GM12872 (cell line): ENCODE measurements around the gene BRAT1.

Source experiments
- TF ChIP-seq, protein P1 (sequence below): IDR thresholded peaks from 3 replicates; pipeline ENCODE4 v1.5.1; 2011; ENCODE audit warnings: low read depth, mild to moderate bottlenecking, low read length, moderate library complexity; ENCODE audit not compliant: insufficient read depth

Gene BRAT1

DNA sequence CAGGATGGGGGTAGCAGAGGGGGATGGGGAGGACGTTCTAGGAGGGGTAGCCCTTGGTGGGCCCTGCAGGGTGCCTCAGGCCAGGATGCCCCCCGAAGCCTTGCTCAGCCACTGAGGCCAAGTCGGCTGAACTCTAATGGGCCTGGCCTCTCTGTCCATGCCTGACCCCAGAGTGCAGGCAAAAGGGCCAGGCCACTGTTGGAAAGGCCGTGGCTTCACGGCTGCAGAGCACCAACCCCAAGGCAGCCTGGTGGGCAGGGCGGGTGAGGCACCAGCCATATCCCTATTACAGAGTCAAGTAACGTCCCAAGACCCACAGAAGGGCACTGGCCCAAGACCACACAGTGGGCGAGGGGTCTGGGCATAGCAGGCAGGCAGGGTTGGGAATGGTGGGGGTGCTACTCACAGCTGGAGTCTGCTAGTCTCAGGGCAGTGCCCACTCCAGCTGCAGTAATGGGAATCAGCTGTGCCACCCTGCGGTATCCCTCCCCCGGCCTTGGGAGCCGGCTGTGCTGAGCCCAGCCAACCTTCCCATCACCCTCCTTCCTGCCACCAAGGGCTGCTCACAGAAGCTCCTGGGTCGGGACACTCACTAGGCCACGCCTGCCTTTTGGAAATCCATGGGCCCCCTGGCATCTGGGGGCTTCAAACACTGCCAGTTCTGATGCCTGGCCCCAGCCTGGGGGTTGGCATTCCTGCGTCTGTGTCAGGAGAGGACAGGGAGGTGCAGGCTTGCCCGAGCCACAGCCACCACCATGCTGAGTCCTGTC, 39.7 kb downstream of the BRAT1 start:
- TF ChIP-seq, protein P1, sequence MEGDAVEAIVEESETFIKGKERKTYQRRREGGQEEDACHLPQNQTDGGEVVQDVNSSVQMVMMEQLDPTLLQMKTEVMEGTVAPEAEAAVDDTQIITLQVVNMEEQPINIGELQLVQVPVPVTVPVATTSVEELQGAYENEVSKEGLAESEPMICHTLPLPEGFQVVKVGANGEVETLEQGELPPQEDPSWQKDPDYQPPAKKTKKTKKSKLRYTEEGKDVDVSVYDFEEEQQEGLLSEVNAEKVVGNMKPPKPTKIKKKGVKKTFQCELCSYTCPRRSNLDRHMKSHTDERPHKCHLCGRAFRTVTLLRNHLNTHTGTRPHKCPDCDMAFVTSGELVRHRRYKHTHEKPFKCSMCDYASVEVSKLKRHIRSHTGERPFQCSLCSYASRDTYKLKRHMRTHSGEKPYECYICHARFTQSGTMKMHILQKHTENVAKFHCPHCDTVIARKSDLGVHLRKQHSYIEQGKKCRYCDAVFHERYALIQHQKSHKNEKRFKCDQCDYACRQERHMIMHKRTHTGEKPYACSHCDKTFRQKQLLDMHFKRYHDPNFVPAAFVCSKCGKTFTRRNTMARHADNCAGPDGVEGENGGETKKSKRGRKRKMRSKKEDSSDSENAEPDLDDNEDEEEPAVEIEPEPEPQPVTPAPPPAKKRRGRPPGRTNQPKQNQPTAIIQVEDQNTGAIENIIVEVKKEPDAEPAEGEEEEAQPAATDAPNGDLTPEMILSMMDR = no peak

GRCh38 chr7:2514473-2515423, 40.6 kb downstream of the BRAT1 start:
- TF ChIP-seq, protein P1 = no peak

- TF ChIP-seq, protein P1 = no peak
These were observed 41.6 kb downstream of the BRAT1 start for GRCh38 chr7:2513702-2514101.

DNA sequence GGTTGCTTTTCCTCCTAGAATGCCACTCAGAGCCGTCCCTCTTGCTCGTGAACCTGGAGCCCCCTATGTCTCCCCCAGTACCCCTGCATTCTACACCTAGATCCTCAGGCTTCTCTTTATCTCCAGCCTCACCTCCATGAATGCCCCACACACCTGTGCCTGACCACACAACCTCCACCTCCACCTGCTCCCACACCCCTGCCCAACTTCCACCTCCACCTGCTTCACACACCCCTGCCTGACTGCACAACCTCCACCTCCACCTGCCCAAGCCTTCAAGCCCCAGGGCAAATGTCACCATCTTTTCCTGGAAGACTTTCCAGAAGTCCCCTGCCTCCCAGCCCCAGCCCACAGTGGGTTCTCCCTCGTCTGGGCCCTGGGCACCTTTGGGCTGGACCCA, 42.6 kb downstream of the BRAT1 start:
- TF ChIP-seq, protein P1 = no peak

DNA sequence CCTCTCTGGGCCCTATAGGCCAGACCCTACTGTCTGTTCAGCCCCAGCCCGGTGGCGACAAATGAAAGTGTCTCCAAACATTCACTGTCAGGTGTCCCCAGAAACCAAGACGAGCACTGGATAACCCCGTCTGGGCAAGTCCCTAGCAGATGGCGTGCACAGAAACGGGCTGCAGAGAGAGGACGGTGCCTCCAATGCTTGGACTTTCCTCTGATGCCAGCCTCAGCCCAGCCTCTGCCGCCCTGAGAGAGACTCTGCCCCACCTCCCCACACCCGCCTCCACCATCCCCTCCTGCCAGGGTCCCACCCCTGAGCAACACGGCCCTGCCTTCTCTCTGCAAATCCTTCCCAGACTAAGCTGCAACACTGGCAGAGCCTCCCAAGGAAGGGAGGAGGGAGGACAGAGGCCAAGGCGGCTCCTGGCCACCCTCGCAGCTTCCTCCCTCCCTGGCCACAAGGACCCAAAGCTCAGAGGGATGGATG, 43.1 kb downstream of the BRAT1 start:
- TF ChIP-seq, protein P1 = no peak

DNA sequence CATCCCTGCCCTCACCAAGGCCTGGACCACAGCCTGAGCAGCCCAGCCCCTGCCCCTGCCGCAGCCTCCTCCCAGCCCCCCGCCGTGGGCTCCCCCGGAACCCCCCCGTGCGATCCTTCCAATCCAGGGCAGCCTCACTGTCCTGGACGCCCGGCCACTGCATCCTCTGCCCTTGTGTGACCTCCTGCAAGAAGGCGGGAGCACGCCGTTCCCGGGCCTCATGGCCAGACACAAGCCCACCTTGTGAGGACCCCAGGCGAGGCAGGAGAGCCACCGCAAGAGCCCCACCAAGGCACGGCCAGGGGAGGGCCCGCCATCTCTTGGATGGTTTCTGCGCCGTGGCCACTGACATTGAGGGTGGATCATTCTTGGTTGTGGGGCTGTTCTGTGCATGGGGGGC, 43.6 kb downstream of the BRAT1 start:
- TF ChIP-seq, protein P1 = no peak

- TF ChIP-seq, protein P1 = no peak
These were observed 44.2 kb downstream of the BRAT1 start for GRCh38 chr7:2510909-2511768.
